CD4-positive, alpha-beta memory T cell (primary cell): ENCODE results near the gene PRDM16. TPM values are rescaled to one million over a fixed set of nuclear protein-coding genes. Genes with fewer than 3 reads are reported as not detected.

Source experiments
- CTCF ChIA-PET: fragments of 350-600 bp; sonication (Branson Sonifier 250); formaldehyde crosslinking; loops from one replicate; lab custom pipeline; 2021; ENCODE audit warnings: inconsistent platforms; ENCODE audit not compliant: partially characterized antibody; lab: Charles Lee
- POLR2A ChIA-PET: fragments of 350-600 bp; sonication (Branson Sonifier 250); formaldehyde crosslinking; loops from one replicate; lab custom pipeline; 2021; ENCODE audit not compliant: partially characterized antibody; lab: Charles Lee
- DNase-seq, 5 donors: peaks; one replicate each; pipeline versions ENCODE4 v3.0.0 to v3.0.0-alpha.2; 2020 to 2022; ENCODE audit warnings: mixed read lengths in 1 of 5
- H3K27ac ChIP-seq: one replicate; pipeline ENCODE4 v1.7.0; 2013; ENCODE audit warnings: low read depth, low read length
- H3K27me3 ChIP-seq: 2 replicates; pipeline ENCODE4 v1.7.0; 2013; ENCODE audit warnings: mild to moderate bottlenecking, low read length, moderate library complexity; ENCODE audit not compliant: insufficient read depth
- H3K36me3 ChIP-seq: 2 replicates; pipeline ENCODE4 v1.7.0; 2013; ENCODE audit warnings: mild to moderate bottlenecking, low read length, moderate library complexity; ENCODE audit not compliant: insufficient read depth
- H3K4me1 ChIP-seq: 2 replicates; pipeline ENCODE4 v1.7.0; 2013; ENCODE audit warnings: mild to moderate bottlenecking, low read length, moderate library complexity; ENCODE audit not compliant: insufficient read depth
- H3K4me3 ChIP-seq, 2 donors: one replicate each; pipeline ENCODE4 v1.7.0; 2013; ENCODE audit warnings: low read length in 2 of 2, mild to moderate bottlenecking in 1 of 2
- H3K9me3 ChIP-seq, 2 donors: one replicate each; pipeline ENCODE4 v1.7.0; 2013; ENCODE audit warnings: low read length in 2 of 2, control low read depth in 1 of 2; ENCODE audit not compliant: control insufficient read depth in 1 of 2
- H3K27ac Mint-ChIP-seq, 7 donors: one replicate each; pipeline ENCODE4 v1.8.0; 2020 to 2021; ENCODE audit warnings: mixed read lengths in 7 of 7, mild to moderate bottlenecking in 6 of 7, inconsistent platforms in 3 of 7, moderate library complexity in 3 of 7
- H3K27me3 Mint-ChIP-seq, 2 donors: one replicate each; pipeline ENCODE4 v1.8.0; 2020 to 2021; ENCODE audit warnings: mixed read lengths in 2 of 2
- H3K36me3 Mint-ChIP-seq, 2 donors: one replicate each; pipeline ENCODE4 v1.8.0; 2020 to 2021; ENCODE audit warnings: mixed read lengths in 2 of 2, inconsistent platforms in 1 of 2, mild to moderate bottlenecking in 1 of 2
- H3K4me1 Mint-ChIP-seq, 4 donors: one replicate each; pipeline ENCODE4 v1.8.0; 2020 to 2021; ENCODE audit warnings: mixed read lengths in 4 of 4, mild to moderate bottlenecking in 1 of 4
- H3K4me3 Mint-ChIP-seq, 8 donors: one replicate each; pipeline ENCODE4 v1.8.0; 2020 to 2021; ENCODE audit warnings: mixed read lengths in 8 of 8, mild to moderate bottlenecking in 7 of 8, moderate library complexity in 6 of 8, inconsistent platforms in 3 of 8
- H3K9me3 Mint-ChIP-seq, 8 donors: one replicate each; pipeline ENCODE4 v1.8.0; 2020 to 2021; ENCODE audit warnings: mixed read lengths in 8 of 8, mild to moderate bottlenecking in 5 of 8, inconsistent platforms in 3 of 8, moderate library complexity in 1 of 8
- intact Hi-C: fragments of 100-400 bp; cut with micrococcal nuclease; formaldehyde crosslinking; loops from one replicate; pipeline ENCODE4 v1.15.1; 2023
- polyA plus RNA-seq, 2 donors: library from polyadenylated mRNA; unstranded; fragments of 300-500 nt; fragmentation: Illumina TruSeq; gene quantifications; one replicate each; pipeline ENCODE4 v1.2.3, GENCODE V29; 2021
- total RNA-seq, 2 experiments: library from RNA; stranded (reverse); gene quantifications; one replicate each; pipeline ENCODE4 v1.2.3, GENCODE V29; 2021

PRDM16 gene
- total and polyA plus RNA-seq, 4 experiments from 2014 or later: not detected

GRCh38 chr1:3278416-3279181 is 209.6 kb downstream of the PRDM16 start:
- H3K36me3 ChIP-seq: no peaks in the 10 kb centered on the region
- no peaks in the 10 kb centered on the region for H3K36me3 Mint-ChIP-seq
- H3K9me3 Mint-ChIP-seq: no peaks in the 10 kb centered on the region
- H3K27ac ChIP-seq: no peak overlapping the region
- no peak overlapping the region for H3K4me3 ChIP-seq
- no peaks in the 10 kb centered on the region for H3K27me3 ChIP-seq
- no peak for DNase-seq
- no peak overlapping the region for H3K4me3 Mint-ChIP-seq
- ChIA-PET CTCF (no interaction called here), POLR2A (no interaction called here)
- no peak overlapping the region for H3K27ac Mint-ChIP-seq
- intact Hi-C loops: no loop called here
- H3K9me3 ChIP-seq: no peaks in the 10 kb centered on the region
- H3K4me1 ChIP-seq: no peaks in the 10 kb centered on the region
- no peaks in the 10 kb centered on the region for H3K4me1 Mint-ChIP-seq
- peaks cover 0 to 2% of the 10 kb centered on the region in 2 donors for H3K27me3 Mint-ChIP-seq

- no peak for DNase-seq
- H3K27ac ChIP-seq: no peak overlapping the region
- Mint-ChIP-seq H3K36me3 (no peaks in the 10 kb centered on the region), H3K27ac (no peak overlapping the region), H3K9me3 (no peaks in the 10 kb centered on the region), H3K27me3 (peaks cover 0 to 2% of the 10 kb centered on the region in 2 donors), H3K4me1 (no peaks in the 10 kb centered on the region), H3K4me3 (no peak overlapping the region)
- ChIA-PET CTCF (no interaction called here), POLR2A (no interaction called here)
- no peaks in the 10 kb centered on the region for H3K4me1 ChIP-seq
- no peak overlapping the region for H3K4me3 ChIP-seq
- H3K9me3 ChIP-seq: no peaks in the 10 kb centered on the region
- intact Hi-C loops: no loop called here
- no peaks in the 10 kb centered on the region for H3K27me3 ChIP-seq
- H3K36me3 ChIP-seq: no peaks in the 10 kb centered on the region
These were observed 210.1 kb downstream of the PRDM16 start for GRCh38 chr1:3279182-3279470.

- ChIA-PET CTCF (no interaction called here), POLR2A (no interaction called here)
- intact Hi-C loops: loop anchor here (5.0 kb wide), 1 partner anchor 269 kb away; no protein-coding TSS in a partner anchor
- H3K27ac ChIP-seq: no peak overlapping the region
- Mint-ChIP-seq H3K27ac (no peak overlapping the region), H3K4me3 (no peak overlapping the region), H3K27me3 (peaks cover 0 to 8% of the 10 kb centered on the region in 2 donors), H3K36me3 (no peaks in the 10 kb centered on the region), H3K4me1 (no peaks in the 10 kb centered on the region), H3K9me3 (no peaks in the 10 kb centered on the region)
- no peak overlapping the region for H3K4me3 ChIP-seq
- no peak for DNase-seq
- no peaks in the 10 kb centered on the region for H3K36me3 ChIP-seq
- no peaks in the 10 kb centered on the region for H3K27me3 ChIP-seq
- no peaks in the 10 kb centered on the region for H3K4me1 ChIP-seq
- no peaks in the 10 kb centered on the region for H3K9me3 ChIP-seq
These were observed 212.7 kb downstream of the PRDM16 start for GRCh38 chr1:3281735-3282134.

GRCh38 chr1:3282186-3282585 is 213.2 kb downstream of the PRDM16 start:
- no peak for DNase-seq
- Histone ChIP-seq H3K27ac (no peak overlapping the region), H3K36me3 (no peaks in the 10 kb centered on the region), H3K27me3 (no peaks in the 10 kb centered on the region), H3K9me3 (no peaks in the 10 kb centered on the region), H3K4me1 (no peaks in the 10 kb centered on the region), H3K4me3 (no peak overlapping the region)
- Mint-ChIP-seq H3K4me1 (no peaks in the 10 kb centered on the region), H3K27me3 (peaks cover 0 to 8% of the 10 kb centered on the region in 2 donors), H3K27ac (no peak overlapping the region), H3K9me3 (no peaks in the 10 kb centered on the region), H3K4me3 (no peak overlapping the region), H3K36me3 (no peaks in the 10 kb centered on the region)
- intact Hi-C loops: loop anchor here (5.0 kb wide), 1 partner anchor 270 kb away; no protein-coding TSS in a partner anchor
- ChIA-PET POLR2A (no interaction called here), CTCF (no interaction called here)

GRCh38 chr1:3282656-3283430 is 213.8 kb downstream of the PRDM16 start:
- no peak for DNase-seq
- H3K9me3 ChIP-seq: no peaks in the 10 kb centered on the region
- H3K36me3 ChIP-seq: no peaks in the 10 kb centered on the region
- Mint-ChIP-seq H3K36me3 (no peaks in the 10 kb centered on the region), H3K9me3 (no peaks in the 10 kb centered on the region), H3K27ac (no peak overlapping the region), H3K4me3 (no peak overlapping the region), H3K4me1 (no peaks in the 10 kb centered on the region), H3K27me3 (peaks cover 0 to 6% of the 10 kb centered on the region in 2 donors)
- intact Hi-C loops: loop anchor here (5.0 kb wide), 1 partner anchor 271 kb away; no protein-coding TSS in a partner anchor
- no peak overlapping the region for H3K27ac ChIP-seq
- no peaks in the 10 kb centered on the region for H3K27me3 ChIP-seq
- H3K4me1 ChIP-seq: no peaks in the 10 kb centered on the region
- ChIA-PET CTCF (no interaction called here), POLR2A (no interaction called here)
- no peak overlapping the region for H3K4me3 ChIP-seq

- POLR2A ChIA-PET: no interaction called here
- CTCF ChIA-PET: no interaction called here
- no peak overlapping the region for H3K4me3 Mint-ChIP-seq
- intact Hi-C loops: loop anchor here (5.0 kb wide), 1 partner anchor 272 kb away; no protein-coding TSS in a partner anchor
- H3K4me1 Mint-ChIP-seq: no peaks in the 10 kb centered on the region
- Histone ChIP-seq H3K36me3 (no peaks in the 10 kb centered on the region), H3K4me3 (no peak overlapping the region), H3K9me3 (no peaks in the 10 kb centered on the region), H3K27ac (no peak overlapping the region), H3K27me3 (no peaks in the 10 kb centered on the region), H3K4me1 (no peaks in the 10 kb centered on the region)
- H3K27ac Mint-ChIP-seq: no peak overlapping the region
- H3K36me3 Mint-ChIP-seq: no peaks in the 10 kb centered on the region
- peaks cover 0 to 6% of the 10 kb centered on the region in 2 donors for H3K27me3 Mint-ChIP-seq
- no peak for DNase-seq
- H3K9me3 Mint-ChIP-seq: no peaks in the 10 kb centered on the region
These were observed 214.8 kb downstream of the PRDM16 start for GRCh38 chr1:3283849-3284248.

GRCh38 chr1:3284691-3285090 is 215.7 kb downstream of the PRDM16 start:
- intact Hi-C loops: loop anchor here (5.0 kb wide), 1 partner anchor 272 kb away; no protein-coding TSS in a partner anchor
- POLR2A ChIA-PET: no interaction called here
- H3K36me3 ChIP-seq: no peaks in the 10 kb centered on the region

More at GRCh38 chr1:3284691-3285090, 215.7 kb downstream of the PRDM16 start:
- H3K9me3 ChIP-seq: no peaks in the 10 kb centered on the region
- DNase-seq: no peak
- no peak overlapping the region for H3K4me3 ChIP-seq
- Mint-ChIP-seq H3K4me3 (no peak overlapping the region), H3K9me3 (no peaks in the 10 kb centered on the region), H3K27me3 (peaks cover 0 to 6% of the 10 kb centered on the region in 2 donors), H3K4me1 (no peaks in the 10 kb centered on the region), H3K27ac (no peak overlapping the region), H3K36me3 (no peaks in the 10 kb centered on the region)
- no peaks in the 10 kb centered on the region for H3K4me1 ChIP-seq
- no peak overlapping the region for H3K27ac ChIP-seq
- CTCF ChIA-PET: no interaction called here
- H3K27me3 ChIP-seq: no peaks in the 10 kb centered on the region
